HepG2 (cell line): ENCODE results near the gene MEX3A. TPM values are rescaled to one million over a fixed set of nuclear protein-coding genes. Genes with fewer than 3 reads are reported as not detected.

ENCODE experiments used
- ATAC-seq: fragments of 200-7000 bp; cut with Tn5 transposase; 3 replicates; pipeline ENCODE4 v1.9.1; 2020; ENCODE audit warnings: mild to moderate bottlenecking, moderate library complexity
- BruUV-seq: library from RNA; stranded (reverse); fragments of 400-500 nt; replicated peaks from 2 replicates; lab custom pipeline; 2021; lab: Mats Ljungman, UMichigan
- CTCF ChIA-PET: fragments of 300-600 bp; formaldehyde crosslinking; extraction: SDS; loops from one replicate; lab custom pipeline; 2021; ENCODE audit warnings: low total read pairs, inconsistent platforms, low intra/inter-chr PET ratio; lab: Yijun Ruan, JAX
- POLR2A ChIA-PET: fragments of 350-600 bp; sonication (Branson Sonifier 250); formaldehyde crosslinking; loops from one replicate; lab custom pipeline; 2020; ENCODE audit warnings: antibody characterized with exemption, inconsistent platforms; lab: Yijun Ruan, JAX
- DNase-seq: peaks from one replicate; pipeline ENCODE4 v3.0.0-alpha.2; 2015; ENCODE audit warnings: low spot score
- FAIRE-seq: peaks from 3 replicates; lab custom pipeline; 2011; peaks lifted over from hg19 to GRCh38; lab: Jason Lieb, UNC
- H2AFZ ChIP-seq: one replicate; pipeline ENCODE4 v1.6.1; 2011; ENCODE audit warnings: low read length, inconsistent platforms
- H3K27ac ChIP-seq: fragments of 300-600 bp; 3 replicates; pipeline ENCODE4 v1.8.0; 2011; ENCODE audit warnings: mixed run types, mild to moderate bottlenecking, mixed read lengths, low read length, inconsistent platforms; ENCODE audit not compliant: insufficient read depth; ENCODE audit errors: extremely low read length
- H3K27me3 ChIP-seq, 2 experiments: fragments of 200-600 bp in 1 of 2; 2 replicates in 1 of 2; 3 replicates in 1 of 2; pipeline versions ENCODE4 v1.6.0 to v1.8.0; 2011; ENCODE audit warnings: low read length in 2 of 2, mild to moderate bottlenecking in 2 of 2, moderate library complexity in 2 of 2, inconsistent platforms in 1 of 2; ENCODE audit not compliant: insufficient read depth in 2 of 2, control insufficient read depth in 1 of 2
- H3K36me3 ChIP-seq, 2 experiments: fragments of 200-600 bp in 1 of 2; replicated peaks in 1 of 2; 2 replicates in 1 of 2; 3 replicates in 1 of 2; pipeline versions ENCODE4 v1.5.1 to v1.8.0; 2011; ENCODE audit warnings: low read length in 2 of 2, inconsistent platforms in 1 of 2; ENCODE audit not compliant: insufficient read depth in 2 of 2, control insufficient read depth in 1 of 2
- H3K4me1 ChIP-seq: 2 replicates; pipeline ENCODE4 v1.5.1; 2012; ENCODE audit warnings: low read length, inconsistent platforms; ENCODE audit not compliant: insufficient read depth
- H3K4me2 ChIP-seq: 2 replicates; pipeline ENCODE4 v1.6.0; 2011; ENCODE audit warnings: low read depth, low read length, inconsistent platforms
- H3K4me3 ChIP-seq, 3 experiments: fragments of 200-600 bp in 1 of 3; sonication (generic), shearing (Covaris generic) in 1 of 3; replicated peaks in 1 of 3; 2 replicates each; pipeline ENCODE4 v1.5.1; 2011 to 2016; ENCODE audit warnings: low read length in 3 of 3, inconsistent platforms in 2 of 3, low read depth in 2 of 3, mild to moderate bottlenecking in 2 of 3, control low read depth in 1 of 3, mixed read lengths in 1 of 3; ENCODE audit not compliant: insufficient read depth in 1 of 3
- H3K79me2 ChIP-seq: one replicate; pipeline ENCODE4 v1.6.1; 2011; ENCODE audit warnings: low read length, inconsistent platforms; ENCODE audit not compliant: insufficient read depth
- H3K9ac ChIP-seq: 2 replicates; pipeline ENCODE4 v1.6.0; 2011; ENCODE audit warnings: mild to moderate bottlenecking, low read depth, low read length, inconsistent platforms; ENCODE audit not compliant: insufficient read depth
- H3K9me3 ChIP-seq: 2 replicates; pipeline ENCODE4 v1.5.1; 2012; ENCODE audit warnings: mild to moderate bottlenecking, low read length
- H4K20me1 ChIP-seq: 2 replicates; pipeline ENCODE4 v1.6.0; 2011; ENCODE audit warnings: inconsistent platforms, mild to moderate bottlenecking, low read length, moderate library complexity; ENCODE audit not compliant: insufficient read depth
- ASH2L ChIP-seq: fragments of 300-600, 200-600 bp; sonication (generic); IDR thresholded peaks from 2 replicates; pipeline ENCODE4 v1.7.0; 2017; ENCODE audit warnings: low read depth, mild to moderate bottlenecking, moderate library complexity, mixed read lengths, low read length; ENCODE audit not compliant: insufficient read length
- CCAR2 ChIP-seq: fragments of 200-400 bp; formaldehyde crosslinking; optimal IDR thresholded peaks from 2 replicates; pipeline ENCODE3; 2018; ENCODE audit warnings: low read depth, mild to moderate bottlenecking, low read length, moderate library complexity
- EP300 ChIP-seq, 3 experiments: sonication (generic) in 1 of 3; formaldehyde crosslinking in 1 of 3; IDR thresholded peaks; 2 replicates each; pipeline versions ENCODE4 v1.5.1 to v1.6.1; 2011 to 2020; ENCODE audit warnings: low read depth in 2 of 3, low read length in 2 of 3, borderline replicate concordance in 1 of 3, improper control_type of control experiment in 1 of 3, mild to moderate bottlenecking in 1 of 3, missing genetic modification reagents in 1 of 3, moderate library complexity in 1 of 3
- ISL2 ChIP-seq: sonication (generic); formaldehyde crosslinking; IDR thresholded peaks from 2 replicates; pipeline ENCODE4 v1.5.0; 2020; ENCODE audit warnings: missing genetic modification reagents
- JUN ChIP-seq: sonication (generic); formaldehyde crosslinking; IDR thresholded peaks from 2 replicates; pipeline ENCODE4 v1.4.0; 2020; ENCODE audit warnings: mild to moderate bottlenecking, missing genetic modification reagents
- NAIF1 ChIP-seq: sonication (generic); formaldehyde crosslinking; IDR thresholded peaks from 2 replicates; pipeline ENCODE4 v1.5.0; 2020; ENCODE audit warnings: mild to moderate bottlenecking, missing genetic modification reagents, borderline replicate concordance
- RARG ChIP-seq: sonication (generic); formaldehyde crosslinking; IDR thresholded peaks from 2 replicates; pipeline ENCODE4 v1.4.0; 2020; ENCODE audit warnings: low read depth, mild to moderate bottlenecking, missing genetic modification reagents
- REXO4 ChIP-seq: sonication (generic); formaldehyde crosslinking; IDR thresholded peaks from 2 replicates; pipeline ENCODE4 v1.8.0; 2022; ENCODE audit warnings: missing genetic modification reagents, mild to moderate bottlenecking, borderline replicate concordance
- SALL1 ChIP-seq: sonication (generic); formaldehyde crosslinking; IDR thresholded peaks from 2 replicates; pipeline ENCODE4 v1.8.0; 2022; ENCODE audit warnings: mild to moderate bottlenecking, missing genetic modification reagents
- SMAD3 ChIP-seq: sonication (generic); formaldehyde crosslinking; IDR thresholded peaks from 2 replicates; pipeline ENCODE4 v1.4.0; 2020; ENCODE audit warnings: missing genetic modification reagents
- TBX3 ChIP-seq: fragments of 450-650 bp; IDR thresholded peaks from 2 replicates; pipeline ENCODE4 v1.6.1; 2017; ENCODE audit warnings: antibody characterized with exemption, mild to moderate bottlenecking, inconsistent platforms, borderline replicate concordance
- ZBTB25 ChIP-seq: IDR thresholded peaks from 2 replicates; pipeline ENCODE4 v1.6.1; 2018; ENCODE audit warnings: missing genetic modification reagents
- ZNF572 ChIP-seq: sonication (generic); formaldehyde crosslinking; IDR thresholded peaks from 2 replicates; pipeline ENCODE4 v1.5.1; 2020; ENCODE audit warnings: mild to moderate bottlenecking, missing genetic modification reagents
- ZNF703 ChIP-seq: sonication (generic); formaldehyde crosslinking; IDR thresholded peaks from 2 replicates; pipeline ENCODE4 v1.5.1; 2020; ENCODE audit warnings: missing genetic modification reagents, mild to moderate bottlenecking, moderate library complexity, borderline replicate concordance
- ZNF75D ChIP-seq: sonication (generic); formaldehyde crosslinking; IDR thresholded peaks from 2 replicates; pipeline ENCODE4 v1.8.1; 2023; ENCODE audit warnings: missing genetic modification reagents, mild to moderate bottlenecking, borderline replicate concordance
- WGBS: methylation state at CpG from one replicate; pipeline ENCODE4 v1.1.6; 2017; ENCODE audit warnings: low lambda C conversion rate; 5-methylcytosine and 5-hydroxymethylcytosine counted together
- in situ Hi-C: cut with HindIII; loops from 2 replicates; pipeline ENCODE4 v1.10.0; 2017; ENCODE audit warnings: low pct_unique_long_range_greater_than_20kb; ENCODE audit not compliant: extremely low pct_ligation_motif_present
- intact Hi-C: fragments of 100-400 bp; cut with micrococcal nuclease; formaldehyde crosslinking; loops from one replicate; pipeline ENCODE4 v1.10.0; 2022; ENCODE audit not compliant: unreplicated experiment
- polyA plus RNA-seq, 8 experiments: library from polyadenylated mRNA; depleted of rRNA in 3 of 8; stranded (reverse) in 7 of 8; unstranded in 1 of 8; fragments of >200 nt; fragmentation: Illumina TruSeq in 4 of 8; extraction: Trizol in 4 of 8; gene quantifications; 2 replicates each; pipeline versions ENCODE4 v1.2.1 to v1.2.3, GENCODE V29; 2011 to 2016; ENCODE audit warnings: low read depth in 4 of 8, missing spikeins in 1 of 8, mixed read lengths in 1 of 8; ENCODE audit not compliant: insufficient read depth in 1 of 8
- total RNA-seq, 5 experiments: library from RNA; depleted of rRNA; stranded (reverse); fragments of >200 nt; fragmentation: Illumina TruSeq; extraction: Trizol; gene quantifications; 2 replicates each; pipeline ENCODE4 v1.2.3, GENCODE V29; 2016; ENCODE audit warnings: low read depth in 1 of 5
- TF ChIP-seq, protein P1 (sequence below): sonication (generic); formaldehyde crosslinking; IDR thresholded peaks from 2 replicates; pipeline ENCODE4 v1.4.0; 2020; ENCODE audit warnings: missing genetic modification reagents, borderline replicate concordance
- TF ChIP-seq, protein P2 (sequence below): sonication (generic); formaldehyde crosslinking; IDR thresholded peaks from 2 replicates; pipeline ENCODE4 v1.8.0; 2022; ENCODE audit warnings: missing genetic modification reagents, mild to moderate bottlenecking, borderline replicate concordance

The MEX3A gene
- total and polyA plus RNA-seq, 2 of the 13 experiments (the other 11 are each of a cell fraction or from before 2014, with no cell fraction given) = 7.6 to 9.1 TPM

GRCh38 chr1:156122519-156123355 is 40.5 kb upstream of the MEX3A start:
- Histone ChIP-seq H3K4me1 (peaks cover 100% of the 10 kb centered on the region), H3K27me3 (no peaks in the 10 kb centered on the region), H3K4me3 (peak overlapping the region; percentile 32 to 66 (median 54)), H3K9me3 (no peaks in the 10 kb centered on the region), H3K36me3 (peaks cover 3 to 21% of the 10 kb centered on the region in 2 experiments; a peak in 4 of 5 replicates), H3K79me2 (peaks cover 93% of the 10 kb centered on the region), H4K20me1 (no peaks in the 10 kb centered on the region; the same call in 1 of the 2 replicates), H3K27ac (peak overlapping the region; percentile 96), H2AFZ (no peak overlapping the region), H3K4me2 (peak overlapping the region; percentile 93), H3K9ac (peak overlapping the region; percentile 80)
- ATAC-seq (peak; percentile 35), DNase-seq (peak; percentile 70), FAIRE-seq (peak; percentile 12)
- TSS peak; percentile 89 for BruUV-seq
- 11% methylated on average over 13 of the region's 14 CpGs for WGBS
- in situ Hi-C loops = no loop called here
- ChIA-PET CTCF (interaction anchor here (1.6 kb wide), 1 partner anchor 32 kb away, joined by 5 read pairs; no protein-coding TSS in a partner anchor), POLR2A (interaction anchor here (1.0 to 3.5 kb wide), 8 partner anchors 9 to 180 kb away, joined by 3 to 44 read pairs (median 5); partner anchors contain the start of genes LMNA and PMF1)
- intact Hi-C loops = loop anchor here (2.0 kb wide), 1 partner anchor 18 kb away; no protein-coding TSS in a partner anchor
- TF ChIP-seq, protein P1, sequence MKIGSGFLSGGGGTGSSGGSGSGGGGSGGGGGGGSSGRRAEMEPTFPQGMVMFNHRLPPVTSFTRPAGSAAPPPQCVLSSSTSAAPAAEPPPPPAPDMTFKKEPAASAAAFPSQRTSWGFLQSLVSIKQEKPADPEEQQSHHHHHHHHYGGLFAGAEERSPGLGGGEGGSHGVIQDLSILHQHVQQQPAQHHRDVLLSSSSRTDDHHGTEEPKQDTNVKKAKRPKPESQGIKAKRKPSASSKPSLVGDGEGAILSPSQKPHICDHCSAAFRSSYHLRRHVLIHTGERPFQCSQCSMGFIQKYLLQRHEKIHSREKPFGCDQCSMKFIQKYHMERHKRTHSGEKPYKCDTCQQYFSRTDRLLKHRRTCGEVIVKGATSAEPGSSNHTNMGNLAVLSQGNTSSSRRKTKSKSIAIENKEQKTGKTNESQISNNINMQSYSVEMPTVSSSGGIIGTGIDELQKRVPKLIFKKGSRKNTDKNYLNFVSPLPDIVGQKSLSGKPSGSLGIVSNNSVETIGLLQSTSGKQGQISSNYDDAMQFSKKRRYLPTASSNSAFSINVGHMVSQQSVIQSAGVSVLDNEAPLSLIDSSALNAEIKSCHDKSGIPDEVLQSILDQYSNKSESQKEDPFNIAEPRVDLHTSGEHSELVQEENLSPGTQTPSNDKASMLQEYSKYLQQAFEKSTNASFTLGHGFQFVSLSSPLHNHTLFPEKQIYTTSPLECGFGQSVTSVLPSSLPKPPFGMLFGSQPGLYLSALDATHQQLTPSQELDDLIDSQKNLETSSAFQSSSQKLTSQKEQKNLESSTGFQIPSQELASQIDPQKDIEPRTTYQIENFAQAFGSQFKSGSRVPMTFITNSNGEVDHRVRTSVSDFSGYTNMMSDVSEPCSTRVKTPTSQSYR (CRISPR knock-in tag) = peak; percentile 89
- TF ChIP-seq RARG (CRISPR knock-in tag) (no peak), ASH2L (no peak), ZNF703 (CRISPR knock-in tag) (no peak), CCAR2 (no peak), NAIF1 (CRISPR knock-in tag) (no peak), ZNF572 (CRISPR knock-in tag) (no peak), ISL2 (CRISPR knock-in tag) (0 out of 2 replicates have a peak, but pooled peaks have one; percentile 40), SALL1 (CRISPR knock-in tag) (peak; percentile 50), JUN (CRISPR knock-in tag) (0 out of 2 replicates have a peak, but pooled peaks have one; percentile 34), REXO4 (CRISPR knock-in tag) (no peak), TBX3 (no peak), ZBTB25 (CRISPR knock-in tag) (no peak), ZNF75D (no peak), EP300 (IDR thresholded peaks at IDR 0.05; ENCODE audit: low read depth in 2 of 2, low read length in 2 of 2) (no peak), EP300 (CRISPR knock-in tag; IDR thresholded peaks at IDR 0.05; ENCODE audit: borderline replicate concordance) (0 out of 2 replicates have a peak, but pooled peaks have one; percentile 22), SMAD3 (0 out of 2 replicates have a peak, but pooled peaks have one; percentile 34)
- TF ChIP-seq, protein P2, sequence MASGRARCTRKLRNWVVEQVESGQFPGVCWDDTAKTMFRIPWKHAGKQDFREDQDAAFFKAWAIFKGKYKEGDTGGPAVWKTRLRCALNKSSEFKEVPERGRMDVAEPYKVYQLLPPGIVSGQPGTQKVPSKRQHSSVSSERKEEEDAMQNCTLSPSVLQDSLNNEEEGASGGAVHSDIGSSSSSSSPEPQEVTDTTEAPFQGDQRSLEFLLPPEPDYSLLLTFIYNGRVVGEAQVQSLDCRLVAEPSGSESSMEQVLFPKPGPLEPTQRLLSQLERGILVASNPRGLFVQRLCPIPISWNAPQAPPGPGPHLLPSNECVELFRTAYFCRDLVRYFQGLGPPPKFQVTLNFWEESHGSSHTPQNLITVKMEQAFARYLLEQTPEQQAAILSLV (CRISPR knock-in tag) = no peak
